SJCRH30 (cell line): ENCODE data around the gene TFPI. TPM values are rescaled to one million over a fixed set of nuclear protein-coding genes. Genes with fewer than 3 reads are reported as not detected.

Source experiments
- DNase-seq, 2 experiments: peaks; one replicate each; pipeline ENCODE4 v3.0.0-alpha.2; 2015 to 2020
- H3K27ac ChIP-seq: fragments of 250-450 bp; sonication (Bioruptor Pico); 2 replicates; pipeline ENCODE4 v1.5.1; 2020; ENCODE audit warnings: mild to moderate bottlenecking, moderate library complexity
- H3K27me3 ChIP-seq: fragments of 250-450 bp; sonication (Bioruptor Pico); 2 replicates; pipeline ENCODE4 v1.5.1; 2020; ENCODE audit warnings: mild to moderate bottlenecking, moderate library complexity
- H3K36me3 ChIP-seq: fragments of 250-450 bp; sonication (Bioruptor Pico); 2 replicates; pipeline ENCODE4 v1.5.1; 2020; ENCODE audit warnings: mild to moderate bottlenecking, moderate library complexity
- H3K4me1 ChIP-seq: fragments of 250-450 bp; sonication (Bioruptor Pico); 2 replicates; pipeline ENCODE4 v1.5.1; 2020; ENCODE audit warnings: mild to moderate bottlenecking, moderate library complexity
- H3K4me3 ChIP-seq: fragments of 250-450 bp; sonication (Bioruptor Pico); 2 replicates; pipeline ENCODE4 v1.5.1; 2020; ENCODE audit warnings: mild to moderate bottlenecking, moderate library complexity
- H3K9me3 ChIP-seq: fragments of 250-450 bp; sonication (Bioruptor Pico); replicated peaks from 2 replicates; pipeline ENCODE4 v1.5.1; 2020; ENCODE audit warnings: mild to moderate bottlenecking, moderate library complexity
- total RNA-seq: library from RNA; depleted of rRNA; stranded (reverse); fragments of >200 nt; shearing (Covaris generic); gene quantifications from 2 replicates; pipeline ENCODE4 v1.2.3, GENCODE V29; 2014

The TFPI gene
- total RNA-seq, 1 experiment from 2014 or later, result 64.2 TPM

DNA sequence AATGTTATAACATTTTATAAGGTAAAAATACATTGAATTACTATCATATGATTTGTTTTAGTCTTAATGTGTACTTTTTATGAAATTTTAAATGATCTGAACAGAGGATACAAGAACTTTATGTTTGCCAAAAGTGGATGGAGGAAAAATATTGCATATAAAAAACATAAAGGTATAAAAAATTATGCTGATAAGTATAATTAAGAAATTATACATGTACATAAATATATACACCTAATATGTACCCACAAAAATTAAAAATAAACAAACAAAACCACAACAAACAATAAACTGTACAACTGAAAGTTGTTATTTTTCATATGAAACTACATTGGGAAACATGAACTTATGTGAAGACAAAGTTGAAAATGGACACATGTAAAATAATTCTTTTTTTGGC, 68.0 kb downstream of the TFPI start:
- H3K27me3 ChIP-seq, result no peaks in the 10 kb centered on the region
- H3K4me3 ChIP-seq, result no peak overlapping the region
- no peaks in the 10 kb centered on the region for H3K4me1 ChIP-seq
- H3K36me3 ChIP-seq, result peaks cover 36% of the 10 kb centered on the region
- DNase-seq, result no peak
- H3K9me3 ChIP-seq, result no peaks in the 10 kb centered on the region; the same call in 1 of the 2 replicates
- no peak overlapping the region for H3K27ac ChIP-seq

DNA sequence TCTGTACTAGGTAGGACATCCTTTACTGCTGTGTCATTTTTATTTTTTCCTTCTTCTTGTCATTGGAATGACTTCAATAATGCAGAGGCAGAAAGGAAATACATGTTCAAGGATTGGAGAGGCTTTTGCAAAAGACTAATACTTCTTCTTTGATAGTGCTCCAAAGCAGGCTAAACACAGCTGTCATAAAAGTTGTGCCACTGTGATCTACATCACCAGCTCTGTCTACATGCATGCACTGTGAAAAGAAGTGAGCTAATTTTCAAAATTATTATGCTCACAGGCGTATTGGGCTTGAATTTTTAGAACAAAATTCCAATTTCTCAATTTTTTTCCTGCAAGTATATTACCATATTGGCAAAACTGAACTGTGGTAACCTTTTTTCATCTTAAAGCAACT, 68.7 kb downstream of the TFPI start:
- no peak overlapping the region for H3K4me3 ChIP-seq
- H3K4me1 ChIP-seq, result no peaks in the 10 kb centered on the region
- H3K36me3 ChIP-seq, result peaks cover 32% of the 10 kb centered on the region
- H3K27me3 ChIP-seq, result no peaks in the 10 kb centered on the region
- no peak for DNase-seq
- no peaks in the 10 kb centered on the region for H3K9me3 ChIP-seq
- H3K27ac ChIP-seq, result no peak overlapping the region

DNA sequence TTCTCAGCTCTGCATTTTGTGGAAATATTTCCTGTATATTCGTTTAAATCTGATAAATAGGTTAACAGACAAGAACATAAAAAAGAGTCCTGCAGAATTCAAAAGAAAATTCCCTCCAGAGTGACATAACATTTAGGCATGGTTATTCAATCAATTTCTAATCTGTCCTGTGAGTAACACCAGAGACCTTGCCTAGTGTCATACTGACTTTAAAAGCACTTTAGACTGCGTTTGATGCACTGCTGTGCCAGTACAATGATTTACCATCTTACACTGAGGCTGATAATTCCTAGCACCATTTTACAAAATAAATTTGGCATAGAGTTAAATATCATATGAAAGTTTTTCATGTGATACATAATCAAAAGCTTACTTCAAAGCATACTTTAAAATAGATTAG, 70.7 kb downstream of the TFPI start:
- H3K36me3 ChIP-seq, result peaks cover 32% of the 10 kb centered on the region
- no peak overlapping the region for H3K27ac ChIP-seq
- no peaks in the 10 kb centered on the region for H3K27me3 ChIP-seq
- no peak for DNase-seq
- H3K9me3 ChIP-seq, result no peaks in the 10 kb centered on the region
- no peak overlapping the region for H3K4me3 ChIP-seq
- no peaks in the 10 kb centered on the region for H3K4me1 ChIP-seq

DNA sequence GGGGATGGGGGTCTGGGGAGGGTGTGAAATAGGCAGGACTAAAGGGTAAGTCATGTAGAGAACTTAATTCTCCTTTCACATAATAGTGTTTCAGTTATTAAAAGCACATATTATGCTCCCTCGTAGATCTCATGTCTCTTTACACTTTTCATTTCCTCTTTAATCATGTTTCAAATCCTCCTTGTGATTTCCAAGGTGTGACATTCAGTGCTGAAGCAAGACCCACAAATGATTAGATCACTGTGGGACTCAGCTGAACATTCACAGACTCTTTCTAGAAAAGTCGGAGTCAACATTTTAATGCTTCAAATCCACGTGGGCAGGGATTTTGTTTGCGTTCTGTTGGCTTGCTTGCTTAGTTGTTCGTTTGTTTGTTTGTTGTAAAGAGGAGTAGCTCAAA, 71.4 kb downstream of the TFPI start:
- no peak for DNase-seq
- H3K4me3 ChIP-seq, result no peak overlapping the region
- no peaks in the 10 kb centered on the region for H3K4me1 ChIP-seq
- peaks cover 33% of the 10 kb centered on the region for H3K36me3 ChIP-seq
- H3K27me3 ChIP-seq, result no peaks in the 10 kb centered on the region
- no peaks in the 10 kb centered on the region for H3K9me3 ChIP-seq
- H3K27ac ChIP-seq, result no peak overlapping the region

DNA sequence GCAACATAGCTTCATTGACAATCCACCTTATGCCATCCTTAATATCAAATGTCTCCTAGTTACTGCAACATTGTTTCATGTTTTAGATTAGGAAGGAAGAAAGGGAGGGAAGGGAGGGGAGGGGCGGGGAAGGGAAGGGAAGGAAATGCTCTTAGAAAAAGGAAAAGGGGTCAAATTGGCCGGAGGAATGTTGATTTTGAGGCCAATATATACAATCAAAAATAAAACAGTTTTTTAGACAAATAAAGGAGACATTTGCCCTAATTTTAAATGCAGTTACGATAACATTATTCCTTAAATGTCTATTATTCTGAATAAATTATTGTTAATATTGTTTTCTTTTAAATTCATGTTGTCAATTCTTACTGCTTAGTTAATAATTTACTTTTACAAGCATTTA, 72.7 kb downstream of the TFPI start:
- H3K27me3 ChIP-seq, result no peaks in the 10 kb centered on the region
- H3K4me3 ChIP-seq, result no peak overlapping the region
- no peaks in the 10 kb centered on the region for H3K4me1 ChIP-seq
- no peak overlapping the region for H3K27ac ChIP-seq
- H3K9me3 ChIP-seq, result no peaks in the 10 kb centered on the region
- no peak for DNase-seq
- peaks cover 34% of the 10 kb centered on the region for H3K36me3 ChIP-seq

DNA sequence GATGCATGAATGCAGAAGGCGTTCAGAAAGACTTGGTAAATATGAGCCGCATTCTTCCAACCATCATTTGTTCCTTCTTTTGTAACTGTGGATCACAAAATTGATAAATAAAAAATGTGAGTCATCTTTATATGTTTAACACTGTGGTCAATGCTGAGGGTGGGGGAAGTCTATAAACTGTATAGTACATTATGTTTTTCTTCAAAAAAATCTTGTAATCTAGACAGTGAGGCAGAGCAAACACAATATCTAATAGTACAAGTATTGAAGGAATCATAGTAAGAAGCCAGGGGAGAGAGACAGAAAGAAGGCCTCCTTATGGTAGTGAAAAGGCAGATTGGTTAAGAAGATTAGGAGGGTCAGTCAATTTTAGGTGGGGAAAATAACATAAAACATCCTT, 75.5 kb downstream of the TFPI start:
- no peaks in the 10 kb centered on the region for H3K4me1 ChIP-seq
- DNase-seq, result no peak
- H3K9me3 ChIP-seq, result no peaks in the 10 kb centered on the region
- H3K36me3 ChIP-seq, result peaks cover 25% of the 10 kb centered on the region
- no peaks in the 10 kb centered on the region for H3K27me3 ChIP-seq
- H3K27ac ChIP-seq, result no peak overlapping the region
- H3K4me3 ChIP-seq, result no peak overlapping the region

DNA sequence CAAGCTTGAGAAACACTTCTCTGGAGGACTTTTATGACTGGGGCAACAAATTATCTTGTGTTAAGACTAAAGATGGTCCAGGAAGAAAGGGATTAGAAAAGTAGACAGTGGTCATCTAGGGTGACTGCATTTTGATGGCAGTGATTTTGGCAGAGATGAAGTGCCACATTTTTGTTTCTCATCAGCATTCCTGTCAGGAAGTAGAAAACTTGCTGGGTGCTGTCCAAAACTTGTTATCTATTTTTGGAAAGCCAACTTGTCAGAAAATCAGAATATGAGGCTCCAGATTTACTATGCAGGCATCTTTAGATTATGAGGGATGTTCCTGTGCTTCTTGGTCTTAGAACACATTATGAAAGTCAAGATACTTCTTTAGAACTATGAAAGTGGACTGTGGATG, 77.2 kb downstream of the TFPI start:
- Histone ChIP-seq H3K27ac (no peak overlapping the region), H3K4me3 (no peak overlapping the region), H3K4me1 (no peaks in the 10 kb centered on the region), H3K36me3 (peaks cover 20% of the 10 kb centered on the region), H3K9me3 (no peaks in the 10 kb centered on the region), H3K27me3 (no peaks in the 10 kb centered on the region)
- no peak for DNase-seq

DNA sequence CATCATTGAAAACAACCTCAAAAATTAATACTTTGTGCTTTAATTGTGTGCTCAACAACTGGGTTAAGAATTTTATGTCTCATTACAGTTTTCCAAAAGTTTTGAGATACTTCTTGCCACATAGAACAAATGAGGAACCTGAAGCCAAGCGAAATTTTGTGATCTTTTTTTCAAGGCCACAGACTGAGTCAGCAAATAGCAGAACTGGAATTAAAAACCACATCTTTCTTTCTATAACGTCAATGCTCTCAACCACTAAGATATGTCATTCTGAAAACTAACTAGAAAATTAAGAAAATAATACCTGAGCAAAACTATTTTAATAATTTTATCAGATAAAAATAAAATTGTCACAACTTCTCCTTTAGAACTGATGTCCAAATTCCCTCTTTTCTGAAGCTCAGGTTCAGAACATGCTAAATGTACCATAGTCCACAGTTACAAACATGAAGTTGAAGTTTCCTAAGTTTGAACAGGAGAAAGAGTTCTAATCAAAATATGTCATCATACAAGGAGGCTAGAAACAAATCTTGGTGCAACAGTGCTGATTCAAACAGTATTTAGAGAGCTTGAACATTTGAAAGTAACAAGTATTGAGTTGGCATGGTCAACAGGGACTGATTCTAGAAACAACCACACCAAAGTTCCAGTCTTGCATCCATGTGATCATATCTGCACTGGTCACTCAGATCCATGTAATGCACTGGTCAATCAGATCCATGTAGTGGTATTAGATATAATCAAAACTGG, 78.6 kb downstream of the TFPI start:
- Histone ChIP-seq H3K36me3 (peaks cover 20% of the 10 kb centered on the region), H3K9me3 (no peaks in the 10 kb centered on the region), H3K4me1 (no peaks in the 10 kb centered on the region), H3K27ac (no peak overlapping the region), H3K4me3 (no peak overlapping the region), H3K27me3 (no peaks in the 10 kb centered on the region)
- no peak for DNase-seq

DNA sequence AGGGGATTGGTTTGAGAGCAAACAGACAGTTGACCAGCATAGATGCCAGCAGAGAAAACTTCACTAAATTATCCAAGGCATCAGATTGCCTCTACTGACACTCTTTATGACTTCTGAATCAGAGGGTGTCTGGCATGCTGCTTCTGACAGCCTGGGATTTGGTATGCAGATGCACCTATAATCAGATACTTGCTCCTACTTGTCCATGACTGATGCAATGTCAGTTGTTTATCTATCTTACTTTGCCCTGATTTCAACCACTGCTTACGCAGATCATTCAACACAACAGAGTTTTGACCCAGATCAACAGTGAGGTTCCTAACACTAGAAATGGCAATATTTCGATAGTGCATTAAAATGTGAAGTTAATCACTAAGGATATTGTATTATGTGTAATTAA, 83.5 kb downstream of the TFPI start:
- Histone ChIP-seq H3K4me1 (no peaks in the 10 kb centered on the region), H3K36me3 (peaks cover 3% of the 10 kb centered on the region), H3K27me3 (no peaks in the 10 kb centered on the region), H3K4me3 (no peak overlapping the region), H3K9me3 (no peaks in the 10 kb centered on the region), H3K27ac (no peak overlapping the region)
- no peak for DNase-seq

DNA sequence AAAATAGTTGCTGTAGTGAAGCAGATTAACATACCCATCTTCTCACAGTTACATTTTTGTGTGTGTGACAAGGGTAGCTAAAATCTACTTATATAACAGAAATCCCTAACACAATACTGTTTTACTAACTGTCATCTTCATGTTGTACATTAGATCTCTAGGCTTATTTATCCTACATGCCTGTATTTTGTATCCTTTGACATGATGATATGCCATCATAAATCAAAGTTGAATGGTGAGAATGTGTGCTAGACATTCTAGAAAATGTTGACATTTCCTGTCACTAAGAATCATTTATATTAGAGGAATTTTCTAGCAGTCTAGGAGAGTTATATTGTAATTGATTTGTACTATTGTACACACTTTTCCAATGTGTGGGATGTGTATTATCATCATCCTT, 84.7 kb downstream of the TFPI start:
- Histone ChIP-seq H3K36me3 (peaks cover 5% of the 10 kb centered on the region), H3K4me1 (no peaks in the 10 kb centered on the region), H3K27me3 (no peaks in the 10 kb centered on the region), H3K27ac (no peak overlapping the region), H3K4me3 (no peak overlapping the region), H3K9me3 (no peaks in the 10 kb centered on the region)
- no peak for DNase-seq

DNA sequence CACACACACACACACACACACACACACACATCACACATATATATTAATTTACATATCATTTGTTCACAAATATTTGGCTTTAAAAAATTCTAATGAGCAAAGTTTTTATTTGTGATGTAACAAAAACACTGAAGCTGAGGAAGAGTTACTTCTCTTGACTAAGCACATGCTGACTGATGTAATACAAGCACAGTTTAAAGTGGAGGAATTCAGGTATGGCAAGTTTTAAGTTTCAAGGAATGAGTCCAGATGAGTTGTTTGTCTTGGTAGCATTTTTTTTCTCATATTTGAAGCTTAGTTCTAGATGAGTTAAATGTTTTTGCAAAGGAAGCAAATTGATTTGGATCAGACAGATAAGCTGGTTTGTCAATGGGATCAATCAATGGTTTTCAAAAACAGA, 86.0 kb downstream of the TFPI start:
- Histone ChIP-seq H3K27ac (no peak overlapping the region), H3K27me3 (no peaks in the 10 kb centered on the region), H3K4me1 (no peaks in the 10 kb centered on the region), H3K36me3 (peaks cover 15% of the 10 kb centered on the region), H3K9me3 (no peaks in the 10 kb centered on the region), H3K4me3 (no peak overlapping the region)
- DNase-seq, result no peak

DNA sequence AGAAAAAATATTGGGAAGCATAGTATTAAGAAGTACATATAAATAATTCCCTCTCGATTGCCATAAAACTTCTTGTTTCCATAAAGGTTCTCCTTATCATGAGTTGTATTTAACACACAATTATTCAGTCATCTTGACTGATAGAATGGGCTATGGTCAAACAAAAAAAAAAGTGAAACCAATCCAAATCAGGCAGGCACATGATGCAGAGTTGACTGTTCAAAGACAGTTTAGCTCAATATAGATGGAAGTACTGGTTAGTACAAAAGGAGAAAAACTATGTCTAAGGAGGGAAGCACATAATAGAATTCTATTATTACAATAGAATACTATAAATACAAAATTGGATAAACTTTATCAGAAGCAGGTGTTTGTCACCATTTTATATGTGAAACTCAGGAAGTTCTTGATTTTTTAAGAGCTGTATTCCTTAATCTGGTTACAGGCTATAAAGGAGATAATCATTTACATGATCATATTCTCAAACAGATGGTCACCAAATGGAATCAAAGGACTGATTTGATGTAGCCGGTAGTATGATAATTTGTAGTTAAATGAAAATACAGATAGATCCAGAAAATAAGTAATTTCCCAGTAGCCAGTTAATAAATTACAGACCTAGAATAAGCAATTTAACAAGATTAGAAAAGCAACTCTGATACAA, 88.0 kb downstream of the TFPI start:
- no peak overlapping the region for H3K4me3 ChIP-seq
- no peak overlapping the region for H3K27ac ChIP-seq
- no peaks in the 10 kb centered on the region for H3K9me3 ChIP-seq
- H3K4me1 ChIP-seq, result no peaks in the 10 kb centered on the region
- H3K27me3 ChIP-seq, result no peaks in the 10 kb centered on the region
- DNase-seq, result no peak
- peaks cover 15% of the 10 kb centered on the region for H3K36me3 ChIP-seq

DNA sequence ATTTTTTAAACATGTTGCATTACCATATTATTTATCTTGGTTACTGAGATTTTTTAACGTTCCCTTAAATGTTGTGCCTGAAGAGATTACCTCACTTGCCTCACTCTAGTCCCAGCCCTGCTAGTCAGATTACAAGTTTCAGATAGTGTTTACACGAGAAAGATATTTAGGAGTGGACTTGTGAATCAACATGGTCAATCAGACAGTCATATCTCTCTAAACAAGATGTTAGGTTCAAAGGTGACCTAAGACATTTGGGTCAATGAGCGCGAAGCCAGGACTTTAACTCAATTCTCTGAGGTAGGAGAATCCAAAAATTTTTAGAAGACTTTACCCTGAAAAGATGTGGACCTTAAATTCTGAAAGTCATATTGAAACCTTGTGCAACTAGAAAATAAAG, 91.4 kb downstream of the TFPI start:
- H3K36me3 ChIP-seq, result peaks cover 15% of the 10 kb centered on the region
- H3K27me3 ChIP-seq, result no peaks in the 10 kb centered on the region
- no peak for DNase-seq
- no peaks in the 10 kb centered on the region for H3K9me3 ChIP-seq
- no peak overlapping the region for H3K4me3 ChIP-seq
- H3K27ac ChIP-seq, result no peak overlapping the region
- no peaks in the 10 kb centered on the region for H3K4me1 ChIP-seq

DNA sequence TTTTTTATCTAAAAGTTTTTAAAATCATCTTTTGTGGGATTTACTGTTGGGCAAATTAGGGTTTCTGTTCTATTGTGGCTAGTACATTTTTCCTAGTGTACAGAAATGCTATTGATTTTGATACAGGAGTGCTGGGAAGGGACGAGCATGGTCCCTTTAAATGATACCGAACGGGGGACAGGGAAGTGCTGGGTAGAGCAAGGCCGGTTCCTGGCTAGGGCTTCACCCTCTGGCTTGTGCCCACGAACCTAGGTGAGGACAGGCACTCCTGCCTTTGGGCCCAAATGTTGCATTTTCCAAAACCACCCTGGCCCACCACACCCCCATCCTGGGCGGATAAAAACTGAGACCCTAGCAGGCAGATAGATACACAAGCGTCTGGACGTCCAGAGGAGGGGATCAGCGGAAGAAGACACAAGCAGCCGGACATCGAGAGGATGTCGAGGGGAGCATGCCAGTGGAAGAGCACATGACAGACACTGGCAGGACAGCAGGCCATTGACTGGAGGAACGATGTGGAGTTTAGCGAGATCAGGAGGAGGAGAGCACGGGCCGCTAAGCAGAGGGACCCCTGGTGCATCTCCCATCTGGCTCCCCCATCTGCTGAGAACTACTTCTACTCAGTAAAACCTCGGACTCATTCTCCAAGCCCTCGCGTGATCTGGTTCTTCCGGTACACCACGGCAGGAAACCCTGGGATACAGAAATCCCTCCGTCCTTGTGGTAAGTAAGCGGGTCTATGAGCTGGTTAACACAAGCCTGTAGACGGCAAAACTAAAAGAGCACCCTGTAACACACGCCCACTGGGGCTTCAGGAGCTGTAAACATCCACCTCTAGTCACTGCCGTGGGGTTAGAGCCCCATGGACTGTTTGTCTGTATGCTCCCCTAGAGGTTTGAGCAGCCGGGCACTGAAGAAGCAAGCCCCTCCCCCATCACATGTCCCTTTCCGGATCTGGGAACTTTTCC, 92.7 kb downstream of the TFPI start:
- H3K9me3 ChIP-seq, result no peaks in the 10 kb centered on the region
- H3K4me3 ChIP-seq, result no peak overlapping the region
- peaks cover 11% of the 10 kb centered on the region; the same call in 1 of the 2 replicates for H3K36me3 ChIP-seq
- DNase-seq, result no peak
- H3K4me1 ChIP-seq, result no peaks in the 10 kb centered on the region
- no peak overlapping the region for H3K27ac ChIP-seq
- no peaks in the 10 kb centered on the region for H3K27me3 ChIP-seq

DNA sequence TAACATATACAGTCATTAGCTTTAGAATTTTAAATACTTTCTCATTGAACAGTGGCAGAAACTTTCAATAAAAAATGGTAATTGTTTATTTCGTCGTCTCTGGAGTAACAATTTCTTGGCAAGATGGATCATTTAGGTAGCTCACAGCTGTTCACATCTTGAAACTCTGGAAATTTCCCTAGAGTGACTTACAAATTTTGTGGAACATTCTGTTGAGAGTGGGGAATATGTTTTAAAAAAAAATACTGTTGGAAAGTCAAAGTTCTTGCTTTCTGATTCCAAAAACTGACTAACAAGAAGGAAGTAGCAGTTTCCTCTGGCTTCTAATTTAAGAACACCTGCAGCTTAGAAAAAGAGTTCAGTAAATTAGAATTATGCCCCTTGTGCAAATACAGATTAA, 95.0 kb downstream of the TFPI start:
- Histone ChIP-seq H3K4me3 (no peak overlapping the region), H3K27me3 (no peaks in the 10 kb centered on the region), H3K9me3 (no peaks in the 10 kb centered on the region), H3K27ac (no peak overlapping the region), H3K4me1 (no peaks in the 10 kb centered on the region), H3K36me3 (peaks cover 7% of the 10 kb centered on the region; the same call in 1 of the 2 replicates)
- DNase-seq, result no peak
